IMR-90 (cell line): Measurements from ENCODE around the gene PLTP. TPM values are rescaled to one million over a fixed set of nuclear protein-coding genes. Genes with fewer than 3 reads are reported as not detected.

ENCODE experiments used
- ATAC-seq: fragments of 200-7000 bp; cut with Tn5 transposase; 2 replicates; pipeline ENCODE4 v1.9.1; 2020; ENCODE audit warnings: low read depth, mild to moderate bottlenecking, moderate library complexity
- BruUV-seq: library from RNA; stranded (reverse); fragments of 400-500 nt; replicated peaks from 2 replicates; lab custom pipeline; 2021; lab: Mats Ljungman, UMichigan
- CTCF ChIA-PET: fragments of 300-600 bp; formaldehyde crosslinking; extraction: SDS; loops from one replicate; lab custom pipeline; 2021; ENCODE audit warnings: antibody characterized with exemption; lab: Yijun Ruan, JAX
- POLR2A ChIA-PET: fragments of 300-600 bp; sonication (Branson Sonifier 250); formaldehyde crosslinking; loops from one replicate; lab custom pipeline; 2022; ENCODE audit warnings: antibody characterized with exemption; ENCODE audit not compliant: unreplicated experiment; lab: Charles Lee
- DNase-seq: peaks from one replicate; pipeline ENCODE4 v3.0.0; 2013
- H2AFZ ChIP-seq: replicated peaks from 2 replicates; pipeline ENCODE3; 2013; ENCODE audit warnings: low read length, mild to moderate bottlenecking; ENCODE audit not compliant: poor library complexity
- H2AK5ac ChIP-seq: 2 replicates; pipeline ENCODE4 v1.6.1; 2013; ENCODE audit warnings: low read depth, low read length, inconsistent platforms
- H2AK9ac ChIP-seq: replicated peaks from 2 replicates; pipeline ENCODE3; 2013; ENCODE audit warnings: mild to moderate bottlenecking, low read depth, low read length, moderate library complexity; ENCODE audit not compliant: poor library complexity
- H2BK120ac ChIP-seq: 2 replicates; pipeline ENCODE4 v1.6.1; 2013; ENCODE audit warnings: low read depth, low read length, inconsistent platforms
- H2BK15ac ChIP-seq: 3 replicates; pipeline ENCODE4 v1.6.1; 2013; ENCODE audit warnings: low read depth, low read length, inconsistent platforms
- H2BK20ac ChIP-seq: 2 replicates; pipeline ENCODE4 v1.6.1; 2013; ENCODE audit warnings: low read depth, mild to moderate bottlenecking, inconsistent platforms, low read length, moderate library complexity
- H2BK5ac ChIP-seq: 2 replicates; pipeline ENCODE4 v1.6.1; 2013; ENCODE audit warnings: mild to moderate bottlenecking, low read depth, low read length, inconsistent platforms; ENCODE audit not compliant: poor library complexity, severe bottlenecking
- H3K14ac ChIP-seq: replicated peaks from 2 replicates; pipeline ENCODE4 v1.6.1; 2013; ENCODE audit warnings: low read depth, low read length, inconsistent platforms
- H3K18ac ChIP-seq: 2 replicates; pipeline ENCODE4 v1.6.1; 2013; ENCODE audit warnings: low read depth, low read length, control low read depth
- H3K23ac ChIP-seq: 2 replicates; pipeline ENCODE4 v1.6.1; 2013; ENCODE audit warnings: low read depth, low read length, inconsistent platforms
- H3K27ac ChIP-seq: 2 replicates; pipeline ENCODE4 v1.5.1; 2013; ENCODE audit warnings: mild to moderate bottlenecking, control low read depth, low read length; ENCODE audit not compliant: insufficient read depth
- H3K27me3 ChIP-seq: 2 replicates; pipeline ENCODE4 v1.6.1; 2013; ENCODE audit warnings: low read length; ENCODE audit not compliant: control insufficient read depth, insufficient read depth
- H3K36me3 ChIP-seq: 2 replicates; pipeline ENCODE4 v1.6.1; 2013; ENCODE audit warnings: low read length, mixed read lengths; ENCODE audit not compliant: control insufficient read depth, insufficient read depth
- H3K4ac ChIP-seq: 2 replicates; pipeline ENCODE4 v1.6.1; 2013; ENCODE audit warnings: low read depth, low read length, inconsistent platforms
- H3K4me1 ChIP-seq: 2 replicates; pipeline ENCODE4 v1.6.1; 2013; ENCODE audit warnings: low read length, mixed read lengths; ENCODE audit not compliant: control insufficient read depth, insufficient read depth
- H3K4me2 ChIP-seq: 2 replicates; pipeline ENCODE4 v1.6.1; 2013; ENCODE audit warnings: low read depth, mild to moderate bottlenecking, control low read depth, low read length, moderate library complexity
- H3K4me3 ChIP-seq: 2 replicates; pipeline ENCODE4 v1.5.1; 2013; ENCODE audit warnings: low read depth, mild to moderate bottlenecking, control low read depth, low read length, moderate library complexity; ENCODE audit not compliant: insufficient read depth
- H3K56ac ChIP-seq: 2 replicates; pipeline ENCODE4 v1.6.1; 2013; ENCODE audit warnings: low read length, inconsistent platforms; ENCODE audit not compliant: insufficient read depth; ENCODE audit errors: extremely low read depth
- H3K79me1 ChIP-seq, 2 experiments: 2 replicates each; pipeline ENCODE4 v1.6.1; 2013; ENCODE audit warnings: low read length in 2 of 2, inconsistent platforms in 1 of 2, low read depth in 1 of 2
- H3K9ac ChIP-seq: 2 replicates; pipeline ENCODE4 v1.6.1; 2013; ENCODE audit warnings: low read depth, low read length, control low read depth
- H3K9me1 ChIP-seq: 2 replicates; pipeline ENCODE4 v1.6.1; 2013; ENCODE audit warnings: low read length, inconsistent platforms; ENCODE audit not compliant: insufficient read depth
- H3K9me3 ChIP-seq: 2 replicates; pipeline ENCODE4 v1.6.1; 2013; ENCODE audit warnings: low read length; ENCODE audit not compliant: control insufficient read depth, insufficient read depth
- H4K20me1 ChIP-seq: 2 replicates; pipeline ENCODE4 v1.6.1; 2013; ENCODE audit warnings: low read length, inconsistent platforms; ENCODE audit not compliant: insufficient read depth
- H4K5ac ChIP-seq: 2 replicates; pipeline ENCODE4 v1.6.1; 2013; ENCODE audit warnings: mild to moderate bottlenecking, low read depth, low read length, control low read depth
- H4K8ac ChIP-seq, 2 experiments: 2 replicates each; pipeline ENCODE4 v1.6.1; 2013; ENCODE audit warnings: low read depth in 2 of 2, low read length in 2 of 2, control low read depth in 1 of 2, inconsistent platforms in 1 of 2
- H4K91ac ChIP-seq: 2 replicates; pipeline ENCODE4 v1.6.1; 2013; ENCODE audit warnings: low read depth, low read length, inconsistent platforms; ENCODE audit not compliant: insufficient read depth
- BHLHE40 ChIP-seq: fragments of 150-350 bp; IDR thresholded peaks from 2 replicates; pipeline ENCODE4 v1.6.1; 2016; ENCODE audit warnings: mild to moderate bottlenecking, low read depth, low read length
- CEBPB ChIP-seq: IDR thresholded peaks from 2 replicates; pipeline ENCODE4 v1.6.1; 2012; ENCODE audit warnings: low read depth, low read length, improper control_type of control experiment
- CHD1 ChIP-seq: IDR thresholded peaks from 2 replicates; pipeline ENCODE4 v1.6.1; 2012; ENCODE audit warnings: low read depth, low read length, improper control_type of control experiment
- MAFK ChIP-seq: IDR thresholded peaks from 2 replicates; pipeline ENCODE4 v1.6.1; 2012; ENCODE audit warnings: low read depth, low read length, improper control_type of control experiment
- MXI1 ChIP-seq: IDR thresholded peaks from 2 replicates; pipeline ENCODE4 v1.6.1; 2012; ENCODE audit warnings: low read depth, mild to moderate bottlenecking, low read length, moderate library complexity, borderline replicate concordance
- NFE2L2 ChIP-seq: fragments of 150-350 bp; IDR thresholded peaks from 2 replicates; pipeline ENCODE4 v1.6.1; 2016; ENCODE audit warnings: low read depth, mild to moderate bottlenecking, low read length
- RAD21 ChIP-seq: IDR thresholded peaks from 2 replicates; pipeline ENCODE4 v1.6.1; 2012; ENCODE audit warnings: low read length, improper control_type of control experiment
- RFX5 ChIP-seq: IDR thresholded peaks from 2 replicates; pipeline ENCODE4 v1.8.0; 2012; ENCODE audit warnings: low read depth, mild to moderate bottlenecking, low read length, moderate library complexity
- SMC3 ChIP-seq: fragments of 150-350 bp; IDR thresholded peaks from 2 replicates; pipeline ENCODE4 v1.6.1; 2016; ENCODE audit warnings: low read depth, mild to moderate bottlenecking, antibody characterized with exemption, low read length, moderate library complexity
- WGBS, 2 experiments: methylation state at CpG; one replicate each; pipeline versions ENCODE4 v1.1.5 to v1.1.7; 2013; ENCODE audit warnings: missing lambda C conversion rate in 2 of 2; ENCODE audit not compliant: insufficient read length in 1 of 2; ENCODE audit errors: extremely low coverage in 2 of 2; 5-methylcytosine and 5-hydroxymethylcytosine counted together
- dilution Hi-C: fragments of 300-500 bp; cut with HindIII; formaldehyde crosslinking; loops from one replicate; pipeline ENCODE4 v1.14.3; 2018; ENCODE audit warnings: low sequenced_read_pairs; ENCODE audit not compliant: unreplicated experiment
- in situ Hi-C: fragments of 300-500 bp; cut with MboI; formaldehyde crosslinking; loops from 3 replicates; pipeline ENCODE4 v1.14.3; 2019; ENCODE audit warnings: low sequenced_read_pairs, inconsistent platforms, mixed read lengths
- intact Hi-C: fragments of 100-400 bp; cut with micrococcal nuclease; formaldehyde crosslinking; loops from 2 replicates; pipeline ENCODE4 v1.10.0; 2022
- polyA plus RNA-seq, 3 experiments: library from polyadenylated mRNA; depleted of rRNA; stranded (reverse); fragments of >200 nt; gene quantifications; 2 replicates each; pipeline ENCODE4 v1.2.3, GENCODE V29; 2012; ENCODE audit warnings: low replicate concordance in 1 of 3
- total RNA-seq: library from RNA; depleted of rRNA; stranded (reverse); fragments of >200 nt; gene quantifications from 2 replicates; pipeline ENCODE4 v1.2.3, GENCODE V29; 2012
- TF ChIP-seq, protein P1 (sequence below): fragments of 150-350 bp; IDR thresholded peaks from 2 replicates; pipeline ENCODE4 v1.6.1; 2017; ENCODE audit warnings: mild to moderate bottlenecking, antibody characterized with exemption, low read length, low read depth

Gene PLTP
- total and polyA plus RNA-seq, 2 of the 4 experiments (the other 2 are of a cell fraction), result 5.4 to 55.8 TPM

DNA sequence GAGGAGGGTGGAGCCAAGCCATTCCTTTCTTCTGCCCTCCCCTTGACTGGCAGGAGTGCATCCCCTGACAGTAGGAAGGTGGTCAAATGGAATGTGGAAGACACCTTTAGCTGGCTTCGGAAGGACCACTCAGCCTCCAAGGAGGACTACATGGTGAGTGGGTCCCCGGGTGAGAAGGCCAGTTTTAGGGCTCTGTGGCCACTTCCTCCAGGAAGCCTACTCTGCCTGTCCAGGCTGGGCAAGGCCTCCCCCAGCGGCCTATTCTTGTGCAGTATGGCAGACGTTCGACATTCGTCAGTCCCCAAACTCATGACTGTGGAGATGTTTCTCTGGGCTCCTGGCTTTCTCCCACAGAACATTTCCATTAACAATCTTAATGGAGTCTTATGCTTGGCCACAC lies 31.7 kb upstream of the PLTP start:
- no peak overlapping the region for H3K56ac ChIP-seq
- no peak overlapping the region for H4K8ac ChIP-seq
- H3K9me1 ChIP-seq, result 0 out of 2 replicates have a peak, but pooled peaks cover 3% of the 10 kb centered on the region
- H2BK15ac ChIP-seq, result no peak overlapping the region
- CTCF ChIA-PET, result interaction anchor here (1.2 kb wide), 1 partner anchor 9 kb away, joined by 3 read pairs; no protein-coding TSS in a partner anchor
- BruUV-seq, result no TSS peak
- no peak overlapping the region for H2AFZ ChIP-seq
- no peaks in the 10 kb centered on the region for H3K4me1 ChIP-seq
- no peak overlapping the region for H3K4me3 ChIP-seq
- dilution Hi-C loops, result no loop called here
- TF ChIP-seq, protein P1, sequence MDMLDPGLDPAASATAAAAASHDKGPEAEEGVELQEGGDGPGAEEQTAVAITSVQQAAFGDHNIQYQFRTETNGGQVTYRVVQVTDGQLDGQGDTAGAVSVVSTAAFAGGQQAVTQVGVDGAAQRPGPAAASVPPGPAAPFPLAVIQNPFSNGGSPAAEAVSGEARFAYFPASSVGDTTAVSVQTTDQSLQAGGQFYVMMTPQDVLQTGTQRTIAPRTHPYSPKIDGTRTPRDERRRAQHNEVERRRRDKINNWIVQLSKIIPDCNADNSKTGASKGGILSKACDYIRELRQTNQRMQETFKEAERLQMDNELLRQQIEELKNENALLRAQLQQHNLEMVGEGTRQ, result no peak
- TF ChIP-seq SMC3 (no peak), CEBPB (no peak), RFX5 (no peak), MXI1 (no peak), BHLHE40 (no peak), RAD21 (no peak), MAFK (no peak), CHD1 (no peak), NFE2L2 (no peak)
- H2BK20ac ChIP-seq, result no peak overlapping the region
- H3K27ac ChIP-seq, result no peak overlapping the region
- no peaks in the 10 kb centered on the region for H3K9me3 ChIP-seq
- no peak overlapping the region for H2AK9ac ChIP-seq
- no peak overlapping the region for H2BK5ac ChIP-seq
- H3K27me3 ChIP-seq, result no peaks in the 10 kb centered on the region
- peaks cover 85% of the 10 kb centered on the region for H3K36me3 ChIP-seq
- H2BK120ac ChIP-seq, result no peak overlapping the region
- in situ Hi-C loops, result no loop called here
- H4K5ac ChIP-seq, result no peak overlapping the region
- POLR2A ChIA-PET, result interaction anchor here (1.4 kb wide), 1 partner anchor 9 kb away, joined by 3 read pairs; the partner anchor contains the start of gene PCIF1
- DNase-seq (no peak), ATAC-seq (no peak)
- H3K79me1 ChIP-seq, result peaks cover 6 to 9% of the 10 kb centered on the region in 2 experiments; a peak in 3 of 4 replicates
- H3K23ac ChIP-seq, result no peak overlapping the region
- WGBS, 2 experiments, result 78% methylated on average over 5 of the region's 6 CpGs; no CpG with 5 or more reads in 1 of the 2 experiments
- no peak overlapping the region for H3K14ac ChIP-seq
- intact Hi-C loops, result no loop called here
- H3K9ac ChIP-seq, result no peak overlapping the region
- H3K18ac ChIP-seq, result no peak overlapping the region
- H4K91ac ChIP-seq, result no peak overlapping the region
- no peak overlapping the region for H2AK5ac ChIP-seq
- peaks cover 3% of the 10 kb centered on the region; the same call in 1 of the 2 replicates for H4K20me1 ChIP-seq
- H3K4me2 ChIP-seq, result no peak overlapping the region
- no peak overlapping the region for H3K4ac ChIP-seq
